HCT116 (cell line): ENCODE measurements around the gene GRK5.

Source experiments
- EZH2phosphoT487 ChIP-seq: fragments of 200-600 bp; IDR thresholded peaks from 2 replicates; pipeline ENCODE4 v1.6.1; 2018; ENCODE audit warnings: antibody characterized with exemption, borderline replicate concordance
- SIN3A ChIP-seq: IDR thresholded peaks from 2 replicates; pipeline ENCODE4 v1.6.1; 2012; ENCODE audit warnings: low read depth
- TCF7L2 ChIP-seq: IDR thresholded peaks from 2 replicates; pipeline ENCODE4 v1.7.0; 2011; ENCODE audit warnings: borderline replicate concordance, inconsistent platforms; ENCODE audit not compliant: insufficient read depth, insufficient read length; ENCODE audit errors: extremely low read depth
- TF ChIP-seq, protein P1 (sequence below), 3 experiments: fragments of 200-600 bp in 1 of 3; sonication (generic) in 1 of 3; IDR thresholded peaks in 2 of 3; conservative IDR thresholded peaks in 1 of 3; 2 replicates each; pipeline ENCODE4 v1.5.1; 2012 to 2017; ENCODE audit warnings: low read depth in 2 of 3, low read length in 2 of 3, antibody characterized with exemption in 1 of 3, borderline replicate concordance in 1 of 3, control low read depth in 1 of 3, mild to moderate bottlenecking in 1 of 3, mixed read lengths in 1 of 3, mixed run types in 1 of 3, moderate library complexity in 1 of 3; ENCODE audit not compliant: insufficient read depth in 1 of 3
- TF ChIP-seq, protein P2 (sequence below): IDR thresholded peaks from 2 replicates; pipeline ENCODE4 v1.6.1; 2012; ENCODE audit warnings: low read depth

DNA sequence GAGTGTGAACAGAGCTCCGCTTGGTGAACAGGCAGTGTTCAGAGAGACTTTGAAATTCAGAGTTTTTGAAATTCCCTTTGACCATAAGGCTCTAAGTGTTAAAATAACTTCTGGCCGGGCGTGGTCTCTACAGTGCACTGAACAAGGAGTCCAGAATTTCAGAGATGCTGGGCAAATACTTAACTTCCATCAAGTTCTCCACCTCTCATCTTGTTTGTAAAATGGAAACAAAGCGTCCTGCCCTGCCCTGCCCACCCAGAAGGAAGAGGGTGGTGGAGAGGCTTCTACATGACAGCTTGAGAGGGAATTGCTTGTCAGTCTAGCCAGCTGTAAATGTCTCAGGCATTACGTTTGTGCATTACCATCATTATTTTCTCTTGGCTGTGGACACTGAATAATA lies 232.6 kb downstream of the GRK5 start:
- TF ChIP-seq SIN3A (no peak), TCF7L2 (no peak), EZH2phosphoT487 (no peak)
- TF ChIP-seq, protein P1, sequence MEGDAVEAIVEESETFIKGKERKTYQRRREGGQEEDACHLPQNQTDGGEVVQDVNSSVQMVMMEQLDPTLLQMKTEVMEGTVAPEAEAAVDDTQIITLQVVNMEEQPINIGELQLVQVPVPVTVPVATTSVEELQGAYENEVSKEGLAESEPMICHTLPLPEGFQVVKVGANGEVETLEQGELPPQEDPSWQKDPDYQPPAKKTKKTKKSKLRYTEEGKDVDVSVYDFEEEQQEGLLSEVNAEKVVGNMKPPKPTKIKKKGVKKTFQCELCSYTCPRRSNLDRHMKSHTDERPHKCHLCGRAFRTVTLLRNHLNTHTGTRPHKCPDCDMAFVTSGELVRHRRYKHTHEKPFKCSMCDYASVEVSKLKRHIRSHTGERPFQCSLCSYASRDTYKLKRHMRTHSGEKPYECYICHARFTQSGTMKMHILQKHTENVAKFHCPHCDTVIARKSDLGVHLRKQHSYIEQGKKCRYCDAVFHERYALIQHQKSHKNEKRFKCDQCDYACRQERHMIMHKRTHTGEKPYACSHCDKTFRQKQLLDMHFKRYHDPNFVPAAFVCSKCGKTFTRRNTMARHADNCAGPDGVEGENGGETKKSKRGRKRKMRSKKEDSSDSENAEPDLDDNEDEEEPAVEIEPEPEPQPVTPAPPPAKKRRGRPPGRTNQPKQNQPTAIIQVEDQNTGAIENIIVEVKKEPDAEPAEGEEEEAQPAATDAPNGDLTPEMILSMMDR (IDR thresholded peaks at IDR 0.05 in 2 of 3, conservative IDR thresholded peaks at IDR 0.05 in 1 of 3; ENCODE audit: borderline replicate concordance in 1 of 3, insufficient read depth in 1 of 3, low read depth in 2 of 3, low read length in 2 of 3): no peak
- TF ChIP-seq, protein P2, sequence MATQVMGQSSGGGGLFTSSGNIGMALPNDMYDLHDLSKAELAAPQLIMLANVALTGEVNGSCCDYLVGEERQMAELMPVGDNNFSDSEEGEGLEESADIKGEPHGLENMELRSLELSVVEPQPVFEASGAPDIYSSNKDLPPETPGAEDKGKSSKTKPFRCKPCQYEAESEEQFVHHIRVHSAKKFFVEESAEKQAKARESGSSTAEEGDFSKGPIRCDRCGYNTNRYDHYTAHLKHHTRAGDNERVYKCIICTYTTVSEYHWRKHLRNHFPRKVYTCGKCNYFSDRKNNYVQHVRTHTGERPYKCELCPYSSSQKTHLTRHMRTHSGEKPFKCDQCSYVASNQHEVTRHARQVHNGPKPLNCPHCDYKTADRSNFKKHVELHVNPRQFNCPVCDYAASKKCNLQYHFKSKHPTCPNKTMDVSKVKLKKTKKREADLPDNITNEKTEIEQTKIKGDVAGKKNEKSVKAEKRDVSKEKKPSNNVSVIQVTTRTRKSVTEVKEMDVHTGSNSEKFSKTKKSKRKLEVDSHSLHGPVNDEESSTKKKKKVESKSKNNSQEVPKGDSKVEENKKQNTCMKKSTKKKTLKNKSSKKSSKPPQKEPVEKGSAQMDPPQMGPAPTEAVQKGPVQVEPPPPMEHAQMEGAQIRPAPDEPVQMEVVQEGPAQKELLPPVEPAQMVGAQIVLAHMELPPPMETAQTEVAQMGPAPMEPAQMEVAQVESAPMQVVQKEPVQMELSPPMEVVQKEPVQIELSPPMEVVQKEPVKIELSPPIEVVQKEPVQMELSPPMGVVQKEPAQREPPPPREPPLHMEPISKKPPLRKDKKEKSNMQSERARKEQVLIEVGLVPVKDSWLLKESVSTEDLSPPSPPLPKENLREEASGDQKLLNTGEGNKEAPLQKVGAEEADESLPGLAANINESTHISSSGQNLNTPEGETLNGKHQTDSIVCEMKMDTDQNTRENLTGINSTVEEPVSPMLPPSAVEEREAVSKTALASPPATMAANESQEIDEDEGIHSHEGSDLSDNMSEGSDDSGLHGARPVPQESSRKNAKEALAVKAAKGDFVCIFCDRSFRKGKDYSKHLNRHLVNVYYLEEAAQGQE: no peak
